Hepatocyte (in vitro differentiated cells): ENCODE measurements around the gene RARA. TPM values are rescaled to one million over a fixed set of nuclear protein-coding genes. Genes with fewer than 3 reads are reported as not detected.

Source experiments
- DNase-seq: peaks from one replicate; pipeline ENCODE4 v3.0.0-alpha.2; 2016; ENCODE audit warnings: low spot score
- H2AFZ ChIP-seq: fragments of 200-600 bp; sonication (generic); 2 replicates; pipeline ENCODE4 v1.6.0; 2016; ENCODE audit warnings: antibody characterized with exemption, mild to moderate bottlenecking
- H3K27ac ChIP-seq: fragments of 200-600 bp; sonication (generic); 2 replicates; pipeline ENCODE4 v1.5.1; 2016; ENCODE audit warnings: mild to moderate bottlenecking
- H3K27me3 ChIP-seq: fragments of 200-600 bp; sonication (generic); 2 replicates; pipeline ENCODE4 v1.6.1; 2016
- H3K36me3 ChIP-seq: fragments of 200-600 bp; sonication (generic); replicated peaks from 2 replicates; pipeline ENCODE4 v1.5.1; 2016; ENCODE audit warnings: low read depth; ENCODE audit not compliant: insufficient read depth
- H3K4me1 ChIP-seq: fragments of 200-600 bp; sonication (generic); 2 replicates; pipeline ENCODE4 v1.5.1; 2016; ENCODE audit warnings: mild to moderate bottlenecking, moderate library complexity; ENCODE audit not compliant: insufficient read depth
- H3K4me2 ChIP-seq: fragments of 200-600 bp; sonication (generic); 2 replicates; pipeline ENCODE4 v1.6.0; 2016
- H3K4me3 ChIP-seq: fragments of 200-600 bp; sonication (generic); 2 replicates; pipeline ENCODE4 v1.5.1; 2016; ENCODE audit warnings: mild to moderate bottlenecking
- H3K79me2 ChIP-seq: fragments of 200-600 bp; sonication (generic); 2 replicates; pipeline ENCODE4 v1.6.0; 2017; ENCODE audit warnings: mild to moderate bottlenecking
- H3K9me2 ChIP-seq: fragments of 200-600 bp; sonication (generic); replicated peaks from 2 replicates; pipeline ENCODE4 v1.6.0; 2017; ENCODE audit warnings: mild to moderate bottlenecking; ENCODE audit not compliant: insufficient read depth
- H3K9me3 ChIP-seq: fragments of 200-600 bp; sonication (generic); 2 replicates; pipeline ENCODE4 v1.5.1; 2016; ENCODE audit warnings: low read depth, mild to moderate bottlenecking
- H4K20me1 ChIP-seq: fragments of 200-600 bp; sonication (generic); 2 replicates; pipeline ENCODE4 v1.6.0; 2016; ENCODE audit warnings: mild to moderate bottlenecking; ENCODE audit not compliant: insufficient read depth, poor library complexity, severe bottlenecking
- CTCF ChIP-seq: fragments of 200-600 bp; sonication (generic); IDR thresholded peaks from 2 replicates; pipeline ENCODE4 v1.5.1; 2016; ENCODE audit warnings: antibody characterized with exemption, mild to moderate bottlenecking; ENCODE audit not compliant: poor library complexity
- EZH2 ChIP-seq: fragments of 200-600 bp; sonication (generic); IDR thresholded peaks from 2 replicates; pipeline ENCODE4 v1.6.1; 2016; ENCODE audit warnings: antibody characterized with exemption, mild to moderate bottlenecking, borderline replicate concordance
- EZH2phosphoT487 ChIP-seq: fragments of 200-600 bp; sonication (generic); IDR thresholded peaks from one replicate; pipeline ENCODE4 v1.6.1; 2018; ENCODE audit warnings: antibody characterized with exemption, mild to moderate bottlenecking, low read depth, moderate library complexity; ENCODE audit not compliant: unreplicated experiment, severe bottlenecking
- WGBS: methylation state at CpG from one replicate; pipeline ENCODE4 v1.1.6; 2016; ENCODE audit warnings: low lambda C conversion rate; ENCODE audit errors: missing lambda C conversion rate; 5-methylcytosine and 5-hydroxymethylcytosine counted together
- polyA plus RNA-seq: library from polyadenylated mRNA; unstranded; fragments of >200 nt; fragmentation: Nextera tagmentation; extraction: Ambion mirVana; gene quantifications from 2 replicates; pipeline ENCODE4 v1.2.1, GENCODE V29; 2016
- total RNA-seq: library from RNA; depleted of rRNA; stranded (reverse); fragments of >200 nt; gene quantifications from 2 replicates; pipeline ENCODE4 v1.2.3, GENCODE V29; 2014

The RARA gene
- total and polyA plus RNA-seq, 2 experiments from 2014 or later: 30.0 to 33.1 TPM

DNA sequence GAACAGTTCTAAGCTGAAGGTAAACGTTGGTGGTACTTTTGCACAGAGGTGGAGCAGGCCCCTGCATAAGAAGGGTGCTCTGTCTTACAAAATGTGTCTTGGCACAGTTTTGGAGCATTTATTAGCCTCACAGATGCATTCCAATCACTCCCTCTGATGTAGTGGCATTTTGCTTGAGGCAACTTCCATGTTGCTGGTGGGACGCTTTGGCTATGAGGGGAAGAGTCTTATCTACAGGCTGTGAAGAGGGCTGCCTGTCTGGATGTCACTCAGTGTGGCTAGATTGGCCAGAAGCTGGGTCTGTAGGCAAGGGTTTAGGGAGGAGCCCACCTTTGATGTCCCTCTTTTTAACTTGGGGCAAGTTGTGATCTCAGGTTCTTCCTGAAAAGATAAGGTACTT is 2.6 kb upstream of the RARA start:
- no peak overlapping the region for H2AFZ ChIP-seq
- 17% methylated on average over 2 of the region's 2 CpGs for WGBS
- no peaks in the 10 kb centered on the region for H3K36me3 ChIP-seq
- H3K27ac ChIP-seq: peak overlapping the region; percentile 96
- TF ChIP-seq EZH2: no peak
- no peak for TF ChIP-seq EZH2phosphoT487
- no peak for TF ChIP-seq CTCF
- no peaks in the 10 kb centered on the region for H3K9me2 ChIP-seq
- H3K27me3 ChIP-seq: no peaks in the 10 kb centered on the region
- DNase-seq: no peak
- peaks cover 73% of the 10 kb centered on the region for H3K4me1 ChIP-seq
- H3K9me3 ChIP-seq: no peaks in the 10 kb centered on the region
- no peaks in the 10 kb centered on the region for H4K20me1 ChIP-seq
- H3K79me2 ChIP-seq: peaks cover 32% of the 10 kb centered on the region
- H3K4me3 ChIP-seq: no peak overlapping the region
- H3K4me2 ChIP-seq: peak overlapping the region; percentile 95

DNA sequence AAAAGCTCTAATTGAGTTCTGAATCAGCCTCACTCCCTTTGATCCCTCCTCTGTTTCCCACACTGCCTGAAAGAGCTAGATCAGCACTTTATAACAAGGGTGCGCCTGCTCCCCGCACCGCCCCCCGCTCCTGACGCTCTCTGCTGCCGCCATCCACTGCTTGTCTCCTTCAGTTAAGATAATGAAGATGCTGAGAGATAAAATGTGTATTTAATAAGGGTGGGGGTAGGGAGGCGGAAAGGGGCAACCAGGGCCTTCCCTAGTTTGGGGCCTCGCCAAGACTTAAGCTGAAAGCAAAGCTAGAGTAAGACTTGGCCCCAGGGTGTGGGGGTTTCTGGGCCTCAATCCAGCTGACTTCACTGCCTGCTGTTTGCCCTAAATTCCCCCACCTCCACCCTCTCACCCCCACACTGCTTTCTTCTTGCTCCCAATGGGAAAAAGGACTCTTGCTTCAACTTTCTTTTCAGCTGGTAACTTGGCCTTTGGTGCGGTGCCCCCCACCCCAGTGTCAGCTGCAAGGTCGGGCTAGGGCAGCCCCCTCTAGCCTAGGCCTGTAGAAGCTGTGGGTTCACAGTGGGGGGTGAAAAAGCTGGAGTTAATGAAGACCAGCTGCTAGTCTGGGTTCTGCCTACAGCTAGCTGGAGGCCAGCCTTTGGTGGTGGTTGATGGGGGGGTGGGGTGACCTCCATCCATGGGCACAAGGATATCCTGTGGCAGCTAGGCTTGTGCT is 1.8 kb upstream of the RARA start:
- no peak overlapping the region for H3K4me3 ChIP-seq
- WGBS: 22% methylated on average over 10 of the region's 10 CpGs

GRCh38 chr17:40307740-40308239 is 1.2 kb upstream of the RARA start:
- peaks cover 81% of the 10 kb centered on the region for H3K4me1 ChIP-seq
- no peaks in the 10 kb centered on the region for H3K9me3 ChIP-seq
- no peak overlapping the region for H3K4me3 ChIP-seq
- peak overlapping the region; percentile 96 for H3K27ac ChIP-seq
- 17% methylated on average over 3 of the region's 3 CpGs for WGBS
- H3K79me2 ChIP-seq: peaks cover 46% of the 10 kb centered on the region
- TF ChIP-seq EZH2: no peak
- no peak for TF ChIP-seq EZH2phosphoT487
- no peak for TF ChIP-seq CTCF
- no peaks in the 10 kb centered on the region for H3K36me3 ChIP-seq
- DNase-seq: no peak
- no peaks in the 10 kb centered on the region for H4K20me1 ChIP-seq
- no peaks in the 10 kb centered on the region for H3K9me2 ChIP-seq
- H2AFZ ChIP-seq: no peak overlapping the region
- no peaks in the 10 kb centered on the region for H3K27me3 ChIP-seq
- H3K4me2 ChIP-seq: peak overlapping the region; percentile 95

More for the DNA sequence above, 1.8 kb upstream of the RARA start:
- H3K27me3 ChIP-seq: no peaks in the 10 kb centered on the region
- DNase-seq: peak; percentile 74
- peaks cover 79% of the 10 kb centered on the region for H3K4me1 ChIP-seq
- no peak overlapping the region for H2AFZ ChIP-seq
- H3K27ac ChIP-seq: peak overlapping the region; percentile 96
- H3K79me2 ChIP-seq: peaks cover 39% of the 10 kb centered on the region
- H3K36me3 ChIP-seq: no peaks in the 10 kb centered on the region
- no peaks in the 10 kb centered on the region for H3K9me3 ChIP-seq
- TF ChIP-seq EZH2: no peak
- no peak for TF ChIP-seq EZH2phosphoT487
- no peak for TF ChIP-seq CTCF
- H3K9me2 ChIP-seq: no peaks in the 10 kb centered on the region
- H4K20me1 ChIP-seq: no peaks in the 10 kb centered on the region
- H3K4me2 ChIP-seq: peak overlapping the region; percentile 95
